ENCODE results near the gene NHLH2.

NHLH2 gene

DNA sequence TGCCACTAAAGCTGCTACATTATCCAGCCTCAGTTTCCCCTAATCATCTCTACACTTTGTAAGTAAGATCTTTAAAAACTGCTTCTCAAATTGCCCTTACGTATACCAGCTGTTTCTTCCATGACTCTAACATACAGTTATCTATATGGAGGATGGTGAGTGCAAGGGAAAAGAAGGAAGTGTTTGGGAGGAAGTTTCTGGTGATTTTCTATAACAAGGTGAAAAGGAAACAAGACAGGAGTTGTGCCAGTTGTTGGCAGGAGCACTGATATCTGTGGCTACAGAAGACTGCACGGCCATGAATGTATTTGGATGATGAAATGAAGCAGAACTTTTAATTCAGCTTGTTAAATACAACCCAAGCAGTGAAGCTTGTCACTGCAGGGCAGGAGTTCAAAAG is 32.3 kb upstream of the NHLH2 start:
- TF ChIP-seq EZH2phosphoT487 (IDR thresholded peaks at IDR 0.05; ENCODE audit: borderline replicate concordance, low read length) (no peak), CTCF (IDR thresholded peaks at IDR 0.05; ENCODE audit: low read depth, low read length, poor library complexity, severe bottlenecking) (no peak)
- no peak overlapping the region for H3K4me3 ChIP-seq (ENCODE audit: low read length)
- no peaks in the 10 kb centered on the region for H3K9me2 ChIP-seq (replicated peaks; ENCODE audit: control insufficient read depth, low read length)
- no peaks in the 10 kb centered on the region for H3K79me2 ChIP-seq (ENCODE audit: control insufficient read depth, low read length)
- H3F3A ChIP-seq (ENCODE audit: control insufficient read depth, insufficient read depth) = no peaks in the 10 kb centered on the region
- H3K36me3 ChIP-seq (ENCODE audit: control insufficient read depth, low read length) = no peaks in the 10 kb centered on the region
- no peak overlapping the region for H3K27ac ChIP-seq (ENCODE audit: low read depth, low read length)
- H3K4me1 ChIP-seq (ENCODE audit: control insufficient read depth, low read length) = no peaks in the 10 kb centered on the region
- no peaks in the 10 kb centered on the region for H4K20me1 ChIP-seq (ENCODE audit: control insufficient read depth, insufficient read depth, low read depth, low read length)
- H3K27me3 ChIP-seq (ENCODE audit: control insufficient read depth, low read length) = no peaks in the 10 kb centered on the region; the same call in 1 of the 2 replicates
- no peaks in the 10 kb centered on the region for H3K9me3 ChIP-seq (ENCODE audit: control insufficient read depth, insufficient read depth, low read length)
- no peak overlapping the region for H3K4me2 ChIP-seq (ENCODE audit: low read length)

DNA sequence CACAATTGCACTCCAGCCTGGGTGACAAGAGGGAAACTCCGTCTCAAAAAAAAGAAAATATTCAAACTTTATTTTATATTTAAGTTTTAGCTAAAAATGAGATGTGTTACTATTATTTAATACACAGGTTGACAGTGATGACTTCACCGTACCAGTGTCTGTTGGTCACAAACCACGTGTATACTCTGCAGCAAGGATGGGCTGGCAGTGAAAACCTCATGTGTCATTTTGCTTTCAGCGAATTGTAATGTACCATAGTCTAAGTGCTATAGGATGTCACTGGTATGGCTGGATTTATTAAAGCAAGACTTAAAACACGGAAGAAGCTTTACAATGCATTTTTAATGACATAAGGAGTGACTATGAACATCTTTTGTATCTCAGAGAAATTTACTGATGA is 28.1 kb upstream of the NHLH2 start:
- Histone ChIP-seq H3K79me2 (ENCODE audit: control insufficient read depth, low read length) (no peaks in the 10 kb centered on the region), H3K4me3 (ENCODE audit: low read length) (no peak overlapping the region), H3F3A (ENCODE audit: control insufficient read depth, insufficient read depth) (no peaks in the 10 kb centered on the region), H3K9me3 (ENCODE audit: control insufficient read depth, insufficient read depth, low read length) (no peaks in the 10 kb centered on the region), H3K4me1 (ENCODE audit: control insufficient read depth, low read length) (no peaks in the 10 kb centered on the region), H4K20me1 (ENCODE audit: control insufficient read depth, insufficient read depth, low read depth, low read length) (no peaks in the 10 kb centered on the region), H3K9me2 (replicated peaks; ENCODE audit: control insufficient read depth, low read length) (no peaks in the 10 kb centered on the region), H3K27me3 (ENCODE audit: control insufficient read depth, low read length) (no peaks in the 10 kb centered on the region), H3K4me2 (ENCODE audit: low read length) (no peak overlapping the region), H3K36me3 (ENCODE audit: control insufficient read depth, low read length) (no peaks in the 10 kb centered on the region), H3K27ac (ENCODE audit: low read depth, low read length) (no peak overlapping the region)
- TF ChIP-seq CTCF (IDR thresholded peaks at IDR 0.05; ENCODE audit: low read depth, low read length, poor library complexity, severe bottlenecking) = no peak
- TF ChIP-seq EZH2phosphoT487 (IDR thresholded peaks at IDR 0.05; ENCODE audit: borderline replicate concordance, low read length) = no peak

DNA sequence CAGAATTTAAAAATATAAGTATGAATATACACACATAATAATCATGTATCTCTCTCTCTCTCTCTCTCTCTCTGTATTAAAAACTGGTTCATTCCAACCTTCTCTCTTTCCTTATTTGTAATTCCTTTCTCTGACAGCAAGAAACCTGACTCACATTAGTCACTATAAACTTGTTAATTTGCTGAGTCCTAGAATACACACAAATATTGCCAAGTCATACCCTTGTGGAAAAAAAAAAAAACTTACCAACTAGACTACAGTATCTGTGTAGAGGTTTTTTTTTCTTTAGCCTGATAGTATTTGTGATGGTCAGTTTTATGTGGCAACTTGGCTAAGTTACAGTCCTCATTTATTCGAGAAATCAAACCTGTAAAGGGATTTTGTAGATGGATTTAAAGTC is 26.3 kb upstream of the NHLH2 start:
- no peaks in the 10 kb centered on the region for H3K9me3 ChIP-seq (ENCODE audit: control insufficient read depth, insufficient read depth, low read length)
- H3F3A ChIP-seq (ENCODE audit: control insufficient read depth, insufficient read depth) = no peaks in the 10 kb centered on the region
- H4K20me1 ChIP-seq (ENCODE audit: control insufficient read depth, insufficient read depth, low read depth, low read length) = no peaks in the 10 kb centered on the region
- H3K4me2 ChIP-seq (ENCODE audit: low read length) = no peak overlapping the region
- H3K4me3 ChIP-seq (ENCODE audit: low read length) = no peak overlapping the region
- TF ChIP-seq EZH2phosphoT487 (IDR thresholded peaks at IDR 0.05; ENCODE audit: borderline replicate concordance, low read length) (no peak), CTCF (IDR thresholded peaks at IDR 0.05; ENCODE audit: low read depth, low read length, poor library complexity, severe bottlenecking) (no peak)
- H3K27me3 ChIP-seq (ENCODE audit: control insufficient read depth, low read length) = no peaks in the 10 kb centered on the region
- H3K79me2 ChIP-seq (ENCODE audit: control insufficient read depth, low read length) = no peaks in the 10 kb centered on the region
- H3K36me3 ChIP-seq (ENCODE audit: control insufficient read depth, low read length) = no peaks in the 10 kb centered on the region
- H3K9me2 ChIP-seq (replicated peaks; ENCODE audit: control insufficient read depth, low read length) = no peaks in the 10 kb centered on the region
- H3K27ac ChIP-seq (ENCODE audit: low read depth, low read length) = no peak overlapping the region
- no peaks in the 10 kb centered on the region for H3K4me1 ChIP-seq (ENCODE audit: control insufficient read depth, low read length)
